GM12891 (cell line): ENCODE data around the gene AP3S2.

ENCODE experiments used
- DNase-seq: peaks from one replicate; pipeline ENCODE4 v3.0.0; 2011; ENCODE audit warnings: low spot score; ENCODE audit not compliant: insufficient read length
- FAIRE-seq: peaks from 2 replicates; lab custom pipeline; 2011; peaks lifted over from hg19 to GRCh38; lab: Jason Lieb, UNC
- PAX5 ChIP-seq: IDR thresholded peaks from 2 replicates; pipeline ENCODE4 v1.6.1; 2011; ENCODE audit warnings: low read length, moderate library complexity, mild to moderate bottlenecking; ENCODE audit not compliant: insufficient read depth, severe bottlenecking
- POLR2A ChIP-seq: IDR thresholded peaks from 2 replicates; pipeline ENCODE4 v1.6.1; 2011; ENCODE audit warnings: low read depth, low read length, control low read depth
- POLR2AphosphoS5 ChIP-seq: IDR thresholded peaks from 2 replicates; pipeline ENCODE4 v1.6.1; 2011; ENCODE audit warnings: low read depth, low read length, control low read depth
- POU2F2 ChIP-seq: IDR thresholded peaks from 2 replicates; pipeline ENCODE4 v1.6.1; 2011; ENCODE audit warnings: low read depth, mild to moderate bottlenecking, control low read depth, low read length, moderate library complexity
- SPI1 ChIP-seq: IDR thresholded peaks from 2 replicates; pipeline ENCODE4 v1.6.1; 2011; ENCODE audit warnings: low read depth, low read length, control low read depth
- TAF1 ChIP-seq: IDR thresholded peaks from 2 replicates; pipeline ENCODE4 v1.6.1; 2011; ENCODE audit warnings: low read depth, low read length, control low read depth

AP3S2 gene

DNA sequence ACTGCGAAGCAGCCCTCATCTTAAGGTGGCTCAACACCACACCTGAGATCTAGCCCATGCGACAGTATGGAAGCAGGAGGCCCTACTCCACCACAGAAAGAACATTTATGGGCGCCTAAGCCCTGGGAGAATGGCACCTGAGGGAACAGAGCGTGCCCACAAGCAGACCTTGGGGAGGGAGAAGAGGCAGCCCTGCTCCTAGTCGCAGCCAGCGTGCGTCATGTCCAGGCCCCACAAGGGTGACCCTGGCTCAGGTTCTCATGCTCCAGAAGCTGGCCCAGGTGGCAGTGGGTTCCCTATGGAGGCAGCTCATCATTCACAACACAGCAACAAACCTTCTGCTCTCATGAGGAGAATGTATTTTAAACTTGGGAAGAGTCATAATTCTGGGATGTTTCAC is 59.8 kb downstream of the AP3S2 start:
- TF ChIP-seq POLR2AphosphoS5 (no peak), POU2F2 (no peak), PAX5 (no peak), POLR2A (no peak), SPI1 (no peak), TAF1 (no peak)
- DNase-seq (no peak), FAIRE-seq (no peak)

GRCh38 chr15:89830639-89831038 is 63.2 kb downstream of the AP3S2 start:
- no peak for TF ChIP-seq SPI1
- FAIRE-seq (no peak), DNase-seq (no peak)

DNA sequence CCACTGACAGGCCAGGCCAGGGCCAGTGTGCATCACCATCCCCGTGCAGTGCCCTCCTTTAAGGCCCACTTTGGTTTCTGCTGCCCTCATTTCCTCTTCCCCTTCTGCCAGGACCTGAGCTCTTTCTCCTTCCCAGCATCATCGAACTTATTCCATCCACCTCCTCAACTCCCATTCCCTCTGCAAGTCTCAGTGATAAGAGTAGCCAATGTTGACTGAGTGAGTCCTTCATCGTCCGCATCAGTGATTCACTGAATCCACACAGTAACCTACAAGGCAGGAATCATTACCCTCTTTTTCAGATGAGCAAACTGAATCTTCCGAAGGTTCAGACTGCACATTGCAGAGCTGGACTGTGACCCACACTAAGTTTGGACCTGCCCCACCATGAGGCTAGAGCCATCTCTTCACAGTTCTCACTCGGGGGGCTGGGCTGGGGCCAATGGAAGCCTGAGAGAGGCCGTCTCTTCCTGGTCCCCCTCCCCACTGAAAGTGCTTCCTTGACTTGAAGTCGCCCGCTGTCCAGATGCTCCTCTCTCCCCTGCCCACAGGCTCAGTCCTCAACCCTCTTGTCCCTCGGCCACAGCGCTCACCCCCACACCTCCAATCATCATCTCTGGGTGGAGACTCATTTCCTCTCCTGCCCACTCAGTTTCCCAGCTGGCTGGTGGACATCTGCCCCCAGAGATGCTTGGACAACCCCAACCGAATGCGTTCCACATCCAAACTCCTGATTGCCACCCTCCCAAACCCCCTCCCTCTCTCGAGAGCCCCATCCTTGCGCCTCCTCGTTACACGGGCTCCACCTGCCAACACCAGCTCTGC is 64.0 kb downstream of the AP3S2 start:
- DNase-seq (no peak), FAIRE-seq (no peak)
- TF ChIP-seq POU2F2 (no peak), POLR2AphosphoS5 (no peak)

DNA sequence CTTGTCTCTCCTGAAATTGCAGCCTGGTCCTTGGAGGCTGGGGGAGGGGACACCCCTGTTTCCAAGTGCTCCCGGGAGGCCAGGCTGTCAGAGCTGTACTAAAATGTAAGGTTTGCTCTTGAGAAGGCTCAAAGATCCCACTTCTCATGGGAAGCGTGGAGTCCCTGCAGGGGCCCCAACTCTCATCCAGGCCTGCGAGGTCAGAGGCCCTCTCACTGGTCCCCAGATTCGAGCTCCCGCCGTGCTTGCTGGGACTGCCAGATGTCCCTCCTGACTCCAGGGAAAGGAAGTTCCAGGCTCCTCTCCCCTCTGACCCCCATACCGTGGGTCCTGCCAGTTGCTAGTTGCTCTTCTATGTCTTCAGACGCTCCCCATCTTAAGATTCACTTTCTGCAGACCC is 64.6 kb downstream of the AP3S2 start:
- DNase-seq (no peak), FAIRE-seq (no peak)
- no peak for TF ChIP-seq POLR2AphosphoS5
- TF ChIP-seq TAF1 = no peak
- TF ChIP-seq PAX5 = no peak
- TF ChIP-seq POU2F2 = no peak
- no peak for TF ChIP-seq POLR2A
- TF ChIP-seq SPI1 = no peak

DNA sequence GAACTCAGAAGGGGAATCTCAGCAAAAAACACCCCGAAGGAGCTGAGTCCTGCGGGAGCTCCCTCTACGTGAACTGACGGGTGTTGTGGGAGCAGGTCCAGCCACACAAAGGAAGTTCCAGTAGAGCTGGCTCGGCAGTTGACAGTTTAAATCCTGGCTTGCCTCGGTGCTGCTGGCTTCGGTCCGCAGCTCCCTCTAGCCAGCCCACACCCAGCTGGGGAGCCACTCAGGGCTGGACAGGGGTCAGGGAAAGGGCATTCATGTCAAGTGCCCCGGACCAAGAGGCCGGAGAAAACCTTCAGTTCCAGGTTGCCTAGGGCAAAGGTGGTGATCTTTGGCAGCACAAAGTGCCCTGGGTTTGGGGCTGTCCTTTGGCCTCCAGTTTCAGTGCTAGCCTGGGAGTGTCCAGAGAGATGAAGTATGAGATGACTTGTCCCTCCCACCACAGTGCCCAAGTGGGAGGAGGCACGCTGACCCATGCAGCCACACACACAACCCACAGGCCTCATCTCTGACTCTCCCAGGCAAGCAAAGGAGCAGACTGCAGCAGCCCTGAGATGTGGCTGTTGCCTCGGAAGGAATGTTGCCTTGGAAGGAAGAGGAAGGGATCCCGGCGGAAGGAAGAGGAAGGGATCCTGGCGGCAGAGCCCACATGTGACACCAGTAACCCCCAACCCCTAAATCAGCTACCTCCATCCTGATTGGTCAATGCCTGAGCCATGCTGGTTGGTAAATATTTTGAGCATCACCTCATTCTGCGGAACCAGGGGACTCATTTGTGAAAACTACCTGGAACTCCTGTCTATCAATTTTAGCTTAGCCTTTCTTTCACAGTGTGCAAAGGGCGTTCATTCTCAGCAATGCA is 65.3 kb downstream of the AP3S2 start:
- DNase-seq = no peak
- FAIRE-seq = no peak

DNA sequence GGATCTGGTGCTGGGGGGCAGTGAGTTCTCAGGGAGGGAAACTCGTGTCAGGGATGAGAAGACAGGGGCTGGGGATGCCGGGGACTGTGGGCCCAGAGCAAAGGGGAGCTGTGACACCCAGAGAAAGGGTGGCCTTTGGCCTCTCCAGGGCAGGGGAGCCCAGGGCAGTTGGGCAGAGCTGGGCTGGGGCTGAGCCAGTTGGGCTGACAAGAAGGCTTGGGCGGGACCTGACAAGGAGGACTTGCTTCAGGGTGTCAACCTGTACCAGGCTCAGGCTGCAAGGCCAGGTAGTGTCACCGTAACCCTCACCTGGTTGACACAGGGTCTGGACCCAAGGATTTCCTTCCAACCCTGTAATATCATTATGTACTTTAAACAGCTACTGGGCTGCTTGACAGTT is 66.0 kb downstream of the AP3S2 start:
- DNase-seq (no peak), FAIRE-seq (no peak)
- TF ChIP-seq POLR2A = no peak
- TF ChIP-seq PAX5 = no peak
- no peak for TF ChIP-seq POU2F2
- no peak for TF ChIP-seq TAF1
- no peak for TF ChIP-seq SPI1
- no peak for TF ChIP-seq POLR2AphosphoS5

More for the DNA sequence above, 65.3 kb downstream of the AP3S2 start:
- TF ChIP-seq TAF1 = no peak
- no peak for TF ChIP-seq PAX5
- TF ChIP-seq POU2F2 = no peak
- TF ChIP-seq POLR2A = no peak
- TF ChIP-seq POLR2AphosphoS5 = no peak
- TF ChIP-seq SPI1 = no peak

DNA sequence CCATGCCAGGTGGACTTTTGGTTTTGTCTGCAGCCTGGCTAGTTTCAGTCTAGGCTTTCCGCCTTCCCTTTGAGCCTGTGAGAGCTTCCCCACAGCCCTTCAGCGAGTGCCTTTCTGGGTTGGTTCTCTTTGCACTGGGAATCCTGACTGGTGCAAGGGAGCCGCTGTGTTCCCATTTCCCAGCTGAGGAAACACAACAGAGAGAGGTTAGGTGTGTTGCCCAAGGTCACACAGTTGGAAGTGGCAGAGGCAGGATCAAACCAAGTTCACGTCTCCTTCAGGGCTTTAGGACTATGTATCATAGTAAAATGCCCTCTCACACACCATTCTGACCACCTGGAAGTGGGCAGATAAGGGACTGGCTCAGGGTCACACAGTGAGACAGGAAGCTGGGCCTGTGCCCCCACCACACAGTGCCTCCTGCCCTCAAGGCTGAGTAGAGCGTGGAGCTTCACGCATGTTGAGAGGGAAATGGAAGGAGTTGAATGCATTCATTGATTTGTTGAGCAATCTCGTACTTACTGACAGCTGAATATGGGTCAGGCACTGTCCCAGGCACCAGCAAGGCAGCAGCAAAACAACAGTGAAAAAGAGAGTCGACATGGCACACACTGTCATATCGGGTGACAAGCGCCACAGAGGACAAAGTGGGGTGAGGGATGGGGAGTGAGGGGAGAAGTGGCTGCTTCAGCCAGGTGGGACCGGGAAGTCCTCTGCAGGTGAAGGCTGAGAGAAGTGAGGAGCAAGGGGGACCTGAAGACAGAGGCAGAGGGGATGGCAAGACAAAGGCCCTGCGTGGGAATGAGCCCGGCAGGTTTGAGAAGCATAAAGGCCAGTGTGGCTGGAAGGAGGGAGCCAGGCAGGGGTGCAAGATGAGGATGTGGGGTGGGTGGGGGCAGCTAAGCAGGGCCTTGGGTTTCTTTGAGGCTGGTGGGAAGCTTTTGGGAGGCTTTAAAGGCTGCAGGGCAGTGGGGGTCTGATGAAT is 66.8 kb downstream of the AP3S2 start:
- DNase-seq (no peak), FAIRE-seq (peak; percentile 26)
- TF ChIP-seq TAF1 (no peak), SPI1 (no peak), POLR2AphosphoS5 (no peak), POU2F2 (no peak), POLR2A (no peak), PAX5 (no peak)

DNA sequence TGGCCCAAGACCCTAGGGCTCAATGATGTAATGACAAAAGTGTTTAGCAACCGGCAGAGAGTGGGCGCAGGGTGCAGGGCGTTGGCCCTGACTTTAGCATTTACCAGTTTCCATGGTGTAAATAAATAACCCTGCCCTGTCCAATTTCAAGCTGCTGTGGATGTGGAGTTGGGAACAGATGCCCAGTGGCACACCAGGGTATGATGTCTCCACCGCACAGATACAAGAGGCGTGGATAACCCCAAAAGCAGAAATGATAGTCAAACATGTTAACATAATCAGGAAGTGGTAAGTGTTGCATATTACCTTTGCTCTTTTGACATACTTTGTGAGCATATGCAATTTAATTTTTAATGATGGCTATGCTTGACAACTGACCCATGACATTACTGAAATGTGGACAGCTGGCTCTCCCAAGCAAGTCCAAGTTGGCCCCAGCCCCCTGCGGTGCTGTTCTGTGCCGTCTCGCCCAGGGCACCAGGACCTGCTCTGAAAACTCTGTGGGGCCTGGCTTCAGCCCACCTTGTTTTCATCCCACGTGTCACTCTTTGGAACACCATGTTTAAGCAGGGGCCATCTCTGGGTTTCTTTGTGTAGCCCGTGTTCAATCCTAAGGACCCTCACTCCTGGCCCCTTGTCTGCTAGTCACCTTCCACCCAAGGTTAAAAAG is 68.4 kb downstream of the AP3S2 start:
- FAIRE-seq (peak; percentile 72), DNase-seq (no peak)
- TF ChIP-seq SPI1 = peak; percentile 66
- no peak for TF ChIP-seq POU2F2

DNA sequence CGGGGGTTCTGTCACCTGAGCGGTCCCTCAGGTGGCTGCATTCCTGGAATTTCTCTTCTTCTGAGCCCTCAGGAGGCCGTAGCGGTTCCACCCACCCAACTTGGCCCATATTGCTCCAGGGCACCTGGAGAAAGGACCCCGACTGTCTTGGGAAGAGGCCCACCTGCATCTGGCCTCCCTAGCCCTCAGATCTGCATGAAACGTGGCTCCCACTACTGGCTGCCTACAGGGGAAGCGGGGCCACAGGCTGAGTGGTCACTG is 69.3 kb downstream of the AP3S2 start:
- TF ChIP-seq PAX5 (no peak), TAF1 (no peak), SPI1 (no peak), POLR2A (no peak), POLR2AphosphoS5 (no peak), POU2F2 (no peak)
- DNase-seq (no peak), FAIRE-seq (no peak)
